Activated CD4-positive, alpha-beta T cell treated with anti-CD3 and anti-CD28 coated beads for 1 hour (primary cell): ENCODE results near the gene RASA4.
A peak's percentile ranks its signal among the peaks of the same experiment; 100 is the strongest.
"Not testable (repeated sequence)": the region's sequence is repeated elsewhere in the genome, so short reads cannot be mapped to it uniquely, and the experiment has no call there.

Experiments used
- DNase-seq: peaks from one replicate; pipeline ENCODE4 v3.0.0-alpha.2; 2020

RASA4 gene

GRCh38 chr7:102616507-102617125, at the start of gene RASA4:
TSS of gene RASA4 (minus strand) at chr7:102616756. CDS start at chr7:102616689, 67 bp downstream.
- DNase-seq = not testable (repeated sequence)

GRCh38 chr7:102664765-102665164, 48.2 kb upstream of the RASA4 start:
- not testable (repeated sequence) for DNase-seq

GRCh38 chr7:102649924-102650323, 33.4 kb upstream of the RASA4 start, which contains the start of gene SPDYE2B:
TSS of gene SPDYE2B (plus strand) at chr7:102650319. CDS start at chr7:102652349, 2,030 bp downstream.
- DNase-seq = not testable (repeated sequence)

- not testable (repeated sequence) for DNase-seq
These were observed 31.3 kb upstream of the RASA4 start for GRCh38 chr7:102647813-102648212.

GRCh38 chr7:102643404-102643803, 26.8 kb upstream of the RASA4 start:
- not testable (repeated sequence) for DNase-seq

- DNase-seq = not testable (repeated sequence)
These were observed 26.1 kb upstream of the RASA4 start, which contains the start of gene UPK3BL1 for GRCh38 chr7:102642691-102643090. TSS of gene UPK3BL1 (minus strand) at chr7:102642791. CDS start at chr7:102642741, 50 bp downstream.

- DNase-seq = not testable (repeated sequence)
These were observed 22.3 kb upstream of the RASA4 start for GRCh38 chr7:102638848-102639247.

- DNase-seq = not testable (repeated sequence)
These were observed 20.4 kb upstream of the RASA4 start for GRCh38 chr7:102636956-102637355.

- DNase-seq = not testable (repeated sequence)
These were observed 18.8 kb upstream of the RASA4 start for GRCh38 chr7:102635354-102635753.

- DNase-seq = not testable (repeated sequence)
These were observed 17.7 kb upstream of the RASA4 start for GRCh38 chr7:102634299-102634698.

GRCh38 chr7:102630622-102631021, 14.1 kb upstream of the RASA4 start:
- not testable (repeated sequence) for DNase-seq

- DNase-seq = not testable (repeated sequence)
These were observed 10.8 kb upstream of the RASA4 start for GRCh38 chr7:102627271-102627904.

GRCh38 chr7:102618122-102618521, 1.6 kb upstream of the RASA4 start:
- not testable (repeated sequence) for DNase-seq

GRCh38 chr7:102615930-102616329, 626 bp downstream of the RASA4 start:
- DNase-seq = not testable (repeated sequence)

GRCh38 chr7:102614873-102615272, 1.7 kb downstream of the RASA4 start:
- not testable (repeated sequence) for DNase-seq

- DNase-seq = not testable (repeated sequence)
These were observed 2.2 kb downstream of the RASA4 start for GRCh38 chr7:102614346-102614697.

GRCh38 chr7:102613575-102614345, 2.8 kb downstream of the RASA4 start:
- not testable (repeated sequence) for DNase-seq

GRCh38 chr7:102611675-102612325, 4.8 kb downstream of the RASA4 start:
- DNase-seq = peak; percentile 7

GRCh38 chr7:102611013-102611674, 5.4 kb downstream of the RASA4 start:
- not testable (repeated sequence) for DNase-seq

GRCh38 chr7:102610441-102610840, 6.1 kb downstream of the RASA4 start:
- DNase-seq = not testable (repeated sequence)

GRCh38 chr7:102609734-102610133, 6.8 kb downstream of the RASA4 start:
- not testable (repeated sequence) for DNase-seq

GRCh38 chr7:102606848-102607247, 9.7 kb downstream of the RASA4 start:
- not testable (repeated sequence) for DNase-seq
